Activated T-helper 2 cell treated with anti-CD3 and anti-CD28 coated beads, Interferon-gamma antibody, Interleukin-2, Interleukin-4, amounts not matched to agents 10 μg/mL and 5 μg/mL and 100 μg/mL, durations not matched to agents 14 hours and 24 hours and 36 hours (primary cell): ENCODE measurements around the gene MRAP2. TPM values are rescaled to one million over a fixed set of nuclear protein-coding genes. Genes with fewer than 3 reads are reported as not detected.
"Not testable (repeated sequence)": the region's sequence is repeated elsewhere in the genome, so short reads cannot be mapped to it uniquely, and the experiment has no call there.

Experiments used
- DNase-seq: peaks from one replicate; pipeline ENCODE4 v3.0.0; 2021; ENCODE audit warnings: low spot score
- H3K27ac Mint-ChIP-seq: one replicate; pipeline ENCODE4 v1.8.0; 2021; ENCODE audit warnings: mixed read lengths
- H3K27me3 Mint-ChIP-seq: one replicate; pipeline ENCODE4 v1.8.0; 2021; ENCODE audit warnings: low read depth, mixed read lengths
- H3K36me3 Mint-ChIP-seq: one replicate; pipeline ENCODE4 v1.8.0; 2021; ENCODE audit warnings: low read depth, mixed read lengths
- H3K4me1 Mint-ChIP-seq: one replicate; pipeline ENCODE4 v1.8.0; 2021; ENCODE audit warnings: low read depth, mixed read lengths
- H3K4me3 Mint-ChIP-seq: one replicate; pipeline ENCODE4 v1.8.0; 2021; ENCODE audit warnings: low read depth, mild to moderate bottlenecking, moderate library complexity, mixed read lengths
- H3K9me3 Mint-ChIP-seq: one replicate; pipeline ENCODE4 v1.8.0; 2021; ENCODE audit warnings: mixed read lengths
- intact Hi-C: fragments of 100-400 bp; cut with micrococcal nuclease; formaldehyde crosslinking; loops from one replicate; pipeline ENCODE4 v1.15.1; 2023
- total RNA-seq: library from RNA; stranded (reverse); gene quantifications from 2 replicates; pipeline ENCODE4 v1.2.3, GENCODE V29; 2022

The MRAP2 gene
- total RNA-seq, 1 donor from 2014 or later = 0.07 TPM

GRCh38 chr6:84093441-84094435, 60.2 kb downstream of the MRAP2 start:
- H3K27me3 Mint-ChIP-seq = no peaks in the 10 kb centered on the region
- no peaks in the 10 kb centered on the region for H3K36me3 Mint-ChIP-seq
- H3K27ac Mint-ChIP-seq = no peak overlapping the region
- H3K4me1 Mint-ChIP-seq = no peaks in the 10 kb centered on the region
- H3K9me3 Mint-ChIP-seq = no peaks in the 10 kb centered on the region
- no peak overlapping the region for H3K4me3 Mint-ChIP-seq
- DNase-seq = no peak
- intact Hi-C loops = no loop called here

- Mint-ChIP-seq H3K27me3 (no peaks in the 10 kb centered on the region), H3K9me3 (no peaks in the 10 kb centered on the region), H3K36me3 (no peaks in the 10 kb centered on the region), H3K4me1 (no peaks in the 10 kb centered on the region), H3K4me3 (no peak overlapping the region), H3K27ac (no peak overlapping the region)
- DNase-seq = no peak
- intact Hi-C loops = no loop called here
These were observed 61.6 kb downstream of the MRAP2 start for GRCh38 chr6:84095156-84095555.

GRCh38 chr6:84103029-84103428, 69.5 kb downstream of the MRAP2 start:
- no peaks in the 10 kb centered on the region for H3K9me3 Mint-ChIP-seq
- H3K36me3 Mint-ChIP-seq = no peaks in the 10 kb centered on the region
- no peak for DNase-seq
- no peaks in the 10 kb centered on the region for H3K4me1 Mint-ChIP-seq
- intact Hi-C loops = no loop called here
- no peaks in the 10 kb centered on the region for H3K27me3 Mint-ChIP-seq
- H3K4me3 Mint-ChIP-seq = no peak overlapping the region
- H3K27ac Mint-ChIP-seq = no peak overlapping the region

GRCh38 chr6:84105215-84105924, 71.8 kb downstream of the MRAP2 start:
- H3K27me3 Mint-ChIP-seq, intact Hi-C loops, H3K36me3 Mint-ChIP-seq, H3K9me3 Mint-ChIP-seq, H3K4me3 Mint-ChIP-seq, H3K4me1 Mint-ChIP-seq, H3K27ac Mint-ChIP-seq, DNase-seq: not testable (repeated sequence)

- H3K4me3 Mint-ChIP-seq = no peak overlapping the region
- intact Hi-C loops = no loop called here
- no peaks in the 10 kb centered on the region for H3K27me3 Mint-ChIP-seq
- no peaks in the 10 kb centered on the region for H3K4me1 Mint-ChIP-seq
- no peaks in the 10 kb centered on the region for H3K9me3 Mint-ChIP-seq
- no peak overlapping the region for H3K27ac Mint-ChIP-seq
- no peak for DNase-seq
- H3K36me3 Mint-ChIP-seq = no peaks in the 10 kb centered on the region
These were observed 73.9 kb downstream of the MRAP2 start for GRCh38 chr6:84107495-84107894.

GRCh38 chr6:84111351-84111750, 77.8 kb downstream of the MRAP2 start:
- intact Hi-C loops, H3K27me3 Mint-ChIP-seq, H3K4me3 Mint-ChIP-seq, DNase-seq, H3K4me1 Mint-ChIP-seq, H3K27ac Mint-ChIP-seq, H3K9me3 Mint-ChIP-seq, H3K36me3 Mint-ChIP-seq: not testable (repeated sequence)

- H3K9me3 Mint-ChIP-seq, H3K27me3 Mint-ChIP-seq, H3K4me1 Mint-ChIP-seq, H3K36me3 Mint-ChIP-seq, intact Hi-C loops, H3K4me3 Mint-ChIP-seq, DNase-seq, H3K27ac Mint-ChIP-seq: not testable (repeated sequence)
These were observed 81.5 kb downstream of the MRAP2 start for GRCh38 chr6:84114933-84115594.

GRCh38 chr6:84118191-84118590, 84.6 kb downstream of the MRAP2 start:
- Mint-ChIP-seq H3K4me3 (no peak overlapping the region), H3K9me3 (peaks cover 4% of the 10 kb centered on the region), H3K4me1 (no peaks in the 10 kb centered on the region), H3K36me3 (no peaks in the 10 kb centered on the region), H3K27me3 (no peaks in the 10 kb centered on the region), H3K27ac (no peak overlapping the region)
- intact Hi-C loops = no loop called here
- DNase-seq = no peak

GRCh38 chr6:84119277-84119676, 85.7 kb downstream of the MRAP2 start:
- intact Hi-C loops = no loop called here

GRCh38 chr6:84123186-84123585, 89.6 kb downstream of the MRAP2 start:
- no peaks in the 10 kb centered on the region for H3K27me3 Mint-ChIP-seq
- no peaks in the 10 kb centered on the region for H3K9me3 Mint-ChIP-seq
- no peaks in the 10 kb centered on the region for H3K4me1 Mint-ChIP-seq
- H3K4me3 Mint-ChIP-seq = no peak overlapping the region
- peaks cover 8% of the 10 kb centered on the region for H3K36me3 Mint-ChIP-seq
- H3K27ac Mint-ChIP-seq = no peak overlapping the region
- intact Hi-C loops = no loop called here
- DNase-seq = no peak

More at GRCh38 chr6:84119277-84119676, 85.7 kb downstream of the MRAP2 start:
- Mint-ChIP-seq H3K36me3 (no peaks in the 10 kb centered on the region), H3K27me3 (no peaks in the 10 kb centered on the region), H3K4me3 (no peak overlapping the region), H3K9me3 (peaks cover 4% of the 10 kb centered on the region), H3K27ac (no peak overlapping the region), H3K4me1 (no peaks in the 10 kb centered on the region)
- no peak for DNase-seq

GRCh38 chr6:84129588-84129987, 96.0 kb downstream of the MRAP2 start:
- H3K27me3 Mint-ChIP-seq, DNase-seq, H3K4me1 Mint-ChIP-seq, H3K27ac Mint-ChIP-seq, H3K9me3 Mint-ChIP-seq, H3K36me3 Mint-ChIP-seq, H3K4me3 Mint-ChIP-seq, intact Hi-C loops: not testable (repeated sequence)

- H3K9me3 Mint-ChIP-seq, H3K27me3 Mint-ChIP-seq, H3K4me1 Mint-ChIP-seq, intact Hi-C loops, H3K36me3 Mint-ChIP-seq, H3K27ac Mint-ChIP-seq, H3K4me3 Mint-ChIP-seq, DNase-seq: not testable (repeated sequence)
These were observed 99.8 kb downstream of the MRAP2 start for GRCh38 chr6:84133385-84133784.

- H3K27ac Mint-ChIP-seq = no peak overlapping the region
- DNase-seq = no peak
- H3K4me1 Mint-ChIP-seq = peaks cover 4% of the 10 kb centered on the region
- intact Hi-C loops = no loop called here
- H3K9me3 Mint-ChIP-seq = peaks cover 10% of the 10 kb centered on the region
- H3K4me3 Mint-ChIP-seq = no peak overlapping the region
- H3K36me3 Mint-ChIP-seq = no peaks in the 10 kb centered on the region
- H3K27me3 Mint-ChIP-seq = no peaks in the 10 kb centered on the region
These were observed 101.7 kb downstream of the MRAP2 start for GRCh38 chr6:84135291-84135690.
